Natural killer cell (primary cell): Measurements from ENCODE around the gene KRT33B. TPM values are rescaled to one million over a fixed set of nuclear protein-coding genes. Genes with fewer than 3 reads are reported as not detected.

Source experiments
- ATAC-seq, 3 donors: fragments of 150-1000 bp in 2 of 3; fragments of 200-7000 bp in 1 of 3; cut with Tn5 transposase; 1 replicate in 1 of 3; 2 replicates in 2 of 3; pipeline ENCODE4 v1.10.0; 2021; ENCODE audit warnings: mild to moderate bottlenecking in 2 of 3, moderate library complexity in 2 of 3
- DNase-seq, 2 donors: peaks; one replicate each; pipeline versions ENCODE4 v3.0.0 to v3.0.0-alpha.2; 2013 to 2021; ENCODE audit warnings: mixed read lengths in 1 of 2
- H3K27ac ChIP-seq: one replicate; pipeline ENCODE4 v1.5.1; 2013; ENCODE audit warnings: mild to moderate bottlenecking, low read length
- H3K27me3 ChIP-seq: one replicate; pipeline ENCODE4 v1.6.1; 2013; ENCODE audit warnings: low read length; ENCODE audit not compliant: control insufficient read depth, insufficient read depth
- H3K36me3 ChIP-seq: one replicate; pipeline ENCODE4 v1.6.1; 2013; ENCODE audit warnings: low read length; ENCODE audit not compliant: control insufficient read depth, insufficient read depth
- H3K4me1 ChIP-seq: one replicate; pipeline ENCODE4 v1.6.1; 2013; ENCODE audit warnings: low read length; ENCODE audit not compliant: control insufficient read depth, insufficient read depth
- H3K4me3 ChIP-seq: one replicate; pipeline ENCODE4 v1.5.1; 2013; ENCODE audit warnings: low read length
- H3K9me3 ChIP-seq: one replicate; pipeline ENCODE4 v1.6.1; 2013; ENCODE audit warnings: low read length; ENCODE audit not compliant: control insufficient read depth, insufficient read depth
- H3K27ac Mint-ChIP-seq, 2 donors: one replicate each; pipeline ENCODE4 v1.8.0; 2022; ENCODE audit warnings: mild to moderate bottlenecking in 2 of 2, mixed read lengths in 2 of 2, moderate library complexity in 1 of 2
- H3K27me3 Mint-ChIP-seq, 2 donors: one replicate each; pipeline ENCODE4 v1.8.0; 2022; ENCODE audit warnings: low read depth in 2 of 2, mixed read lengths in 2 of 2
- H3K36me3 Mint-ChIP-seq: one replicate; pipeline ENCODE4 v1.8.0; 2022; ENCODE audit warnings: mixed read lengths
- H3K4me1 Mint-ChIP-seq, 2 donors: one replicate each; pipeline ENCODE4 v1.8.0; 2022; ENCODE audit warnings: mixed read lengths in 2 of 2
- H3K4me3 Mint-ChIP-seq: one replicate; pipeline ENCODE4 v1.8.0; 2022; ENCODE audit warnings: mild to moderate bottlenecking, moderate library complexity, mixed read lengths
- H3K9me3 Mint-ChIP-seq, 2 donors: one replicate each; pipeline ENCODE4 v1.8.0; 2022; ENCODE audit warnings: mixed read lengths in 2 of 2
- CTCF ChIP-seq: fragments of 200-600 bp; IDR thresholded peaks from one replicate; pipeline ENCODE4 v1.8.0; 2022; ENCODE audit warnings: antibody characterized with exemption
- WGBS: methylation state at CpG from one replicate; pipeline ENCODE4 v1.1.7; 2013; ENCODE audit warnings: missing lambda C conversion rate; ENCODE audit not compliant: insufficient coverage; 5-methylcytosine and 5-hydroxymethylcytosine counted together
- intact Hi-C: fragments of 100-400 bp; cut with micrococcal nuclease; formaldehyde crosslinking; loops from one replicate; pipeline ENCODE4 v1.14.2; 2022
- total RNA-seq, 4 donors: library from RNA; stranded (reverse); fragments of 120-200 nt in 1 of 4; gene quantifications; one replicate each; pipeline versions ENCODE4 v1.2.3 to v1.2.4, GENCODE V29; 2013 to 2022

Gene KRT33B
- total RNA-seq, 3 donors from 2014 or later (not counting 1 experiment from before 2014, with no cell fraction given) = not detected

- intact Hi-C loops = no loop called here
- Mint-ChIP-seq H3K36me3 (no peaks in the 10 kb centered on the region), H3K4me3 (no peak overlapping the region), H3K27me3 (peaks cover 0 to 9% of the 10 kb centered on the region in 2 donors), H3K4me1 (peaks cover 10 to 23% of the 10 kb centered on the region in 2 donors), H3K27ac (peak overlapping the region in 1 of 2 donors; percentile 25), H3K9me3 (no peaks in the 10 kb centered on the region)
- Histone ChIP-seq H3K36me3 (no peaks in the 10 kb centered on the region), H3K4me3 (no peak overlapping the region), H3K27ac (no peak overlapping the region), H3K9me3 (no peaks in the 10 kb centered on the region), H3K27me3 (no peaks in the 10 kb centered on the region), H3K4me1 (peaks cover 34% of the 10 kb centered on the region)
- ATAC-seq = no peak
- TF ChIP-seq CTCF = no peak
- 96% methylated on average over 5 of the region's 5 CpGs for WGBS
- no peak for DNase-seq
These were observed 36.5 kb downstream of the KRT33B start for GRCh38 chr17:41333098-41333497.

DNA sequence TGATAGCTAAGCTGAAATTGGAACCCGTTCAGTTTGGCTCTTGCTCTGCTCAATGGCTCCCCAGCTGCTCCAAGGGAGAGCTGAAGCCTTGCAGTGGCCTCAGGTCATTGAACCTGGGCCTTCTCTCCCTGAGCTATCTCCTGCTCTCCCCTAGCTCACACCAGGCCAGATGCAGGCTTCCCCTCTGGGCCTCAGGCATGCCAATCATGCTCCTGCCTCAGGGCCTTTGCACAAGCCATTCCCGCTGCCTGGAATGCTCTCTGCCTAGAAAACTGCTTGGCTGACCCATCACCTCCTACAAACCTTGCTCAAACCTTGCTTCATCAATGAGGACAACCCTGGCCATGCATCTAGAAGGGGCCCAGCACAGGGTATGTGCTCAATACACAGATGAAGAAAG lies 37.4 kb downstream of the KRT33B start:
- peaks cover 10 to 23% of the 10 kb centered on the region in 2 donors for H3K4me1 Mint-ChIP-seq

DNA sequence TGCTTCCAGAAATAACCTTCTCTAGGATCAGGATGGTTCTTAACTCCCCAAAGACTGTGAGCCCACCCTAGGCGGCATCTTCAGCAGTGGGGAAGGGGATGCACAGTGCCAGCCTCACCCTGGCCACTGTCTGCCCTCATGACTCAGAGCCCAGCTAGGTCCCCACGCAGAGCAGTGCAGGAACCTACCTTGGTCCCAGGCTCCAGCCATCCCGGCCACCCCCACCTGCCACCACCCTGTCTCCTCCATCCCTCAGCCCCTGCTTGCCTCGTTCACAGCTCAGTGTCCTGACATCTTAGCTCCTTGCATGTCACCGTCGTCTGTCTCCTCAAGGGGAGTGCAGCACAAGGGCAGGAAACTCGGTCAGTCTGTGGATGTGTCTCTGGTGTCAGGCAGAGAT lies 38.0 kb downstream of the KRT33B start:
- H3K4me3 ChIP-seq = no peak overlapping the region
- 90% methylated on average over 7 of the region's 7 CpGs for WGBS
- peaks cover 49% of the 10 kb centered on the region for H3K4me1 ChIP-seq
- Mint-ChIP-seq H3K9me3 (no peaks in the 10 kb centered on the region), H3K36me3 (no peaks in the 10 kb centered on the region), H3K27ac (no peak overlapping the region), H3K4me3 (no peak overlapping the region), H3K4me1 (peaks cover 10 to 23% of the 10 kb centered on the region in 2 donors), H3K27me3 (peaks cover 0 to 9% of the 10 kb centered on the region in 2 donors)
- DNase-seq = no peak
- H3K27me3 ChIP-seq = no peaks in the 10 kb centered on the region
- intact Hi-C loops = no loop called here
- no peaks in the 10 kb centered on the region for H3K36me3 ChIP-seq
- no peak for TF ChIP-seq CTCF
- no peaks in the 10 kb centered on the region for H3K9me3 ChIP-seq
- no peak overlapping the region for H3K27ac ChIP-seq
- no peak for ATAC-seq

More for the DNA sequence above, 37.4 kb downstream of the KRT33B start:
- intact Hi-C loops = no loop called here
- no peak overlapping the region for H3K27ac ChIP-seq
- DNase-seq = no peak
- H3K27ac Mint-ChIP-seq = no peak overlapping the region
- WGBS = 87% methylated on average over 2 of the region's 2 CpGs
- no peak overlapping the region for H3K4me3 ChIP-seq
- no peak for ATAC-seq
- no peak overlapping the region for H3K4me3 Mint-ChIP-seq
- H3K27me3 Mint-ChIP-seq = peaks cover 0 to 9% of the 10 kb centered on the region in 2 donors
- H3K36me3 Mint-ChIP-seq = no peaks in the 10 kb centered on the region
- no peaks in the 10 kb centered on the region for H3K36me3 ChIP-seq
- TF ChIP-seq CTCF = no peak
- no peaks in the 10 kb centered on the region for H3K27me3 ChIP-seq
- H3K4me1 ChIP-seq = peaks cover 43% of the 10 kb centered on the region
- no peaks in the 10 kb centered on the region for H3K9me3 Mint-ChIP-seq
- H3K9me3 ChIP-seq = no peaks in the 10 kb centered on the region
